ENCODE data around the gene PIGH. TPM values are rescaled to one million over a fixed set of nuclear protein-coding genes. Genes with fewer than 3 reads are reported as not detected.
"Not testable (repeated sequence)": the region's sequence is repeated elsewhere in the genome, so short reads cannot be mapped to it uniquely, and the experiment has no call there.

Gene PIGH
- total and polyA plus RNA-seq, 8 donors = 11.5 to 27.4 (median 14.2) TPM

GRCh38 chr14:67602076-67602475, 2.0 kb upstream of the PIGH start:
- no peak for DNase-seq
- no peaks in the 10 kb centered on the region for H3K27me3 ChIP-seq
- WGBS, 2 donors = 73 to 76% methylated on average over 7 of the region's 7 CpGs
- TF ChIP-seq, protein P1, sequence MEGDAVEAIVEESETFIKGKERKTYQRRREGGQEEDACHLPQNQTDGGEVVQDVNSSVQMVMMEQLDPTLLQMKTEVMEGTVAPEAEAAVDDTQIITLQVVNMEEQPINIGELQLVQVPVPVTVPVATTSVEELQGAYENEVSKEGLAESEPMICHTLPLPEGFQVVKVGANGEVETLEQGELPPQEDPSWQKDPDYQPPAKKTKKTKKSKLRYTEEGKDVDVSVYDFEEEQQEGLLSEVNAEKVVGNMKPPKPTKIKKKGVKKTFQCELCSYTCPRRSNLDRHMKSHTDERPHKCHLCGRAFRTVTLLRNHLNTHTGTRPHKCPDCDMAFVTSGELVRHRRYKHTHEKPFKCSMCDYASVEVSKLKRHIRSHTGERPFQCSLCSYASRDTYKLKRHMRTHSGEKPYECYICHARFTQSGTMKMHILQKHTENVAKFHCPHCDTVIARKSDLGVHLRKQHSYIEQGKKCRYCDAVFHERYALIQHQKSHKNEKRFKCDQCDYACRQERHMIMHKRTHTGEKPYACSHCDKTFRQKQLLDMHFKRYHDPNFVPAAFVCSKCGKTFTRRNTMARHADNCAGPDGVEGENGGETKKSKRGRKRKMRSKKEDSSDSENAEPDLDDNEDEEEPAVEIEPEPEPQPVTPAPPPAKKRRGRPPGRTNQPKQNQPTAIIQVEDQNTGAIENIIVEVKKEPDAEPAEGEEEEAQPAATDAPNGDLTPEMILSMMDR (IDR thresholded peaks at IDR 0.05) = no peak
- no peak overlapping the region for H3K4me3 ChIP-seq
- H3K4me1 ChIP-seq = peaks cover 0 to 5% (median 0%) of the 10 kb centered on the region in 3 donors
- FAIRE-seq = no peak
- no peak for ATAC-seq
- H3K36me3 ChIP-seq = no peaks in the 10 kb centered on the region
- intact Hi-C loops (cut with DNase I) = no loop called here
- no peaks in the 10 kb centered on the region for H3K9me3 ChIP-seq
- no peak overlapping the region for H3K27ac ChIP-seq

DNA sequence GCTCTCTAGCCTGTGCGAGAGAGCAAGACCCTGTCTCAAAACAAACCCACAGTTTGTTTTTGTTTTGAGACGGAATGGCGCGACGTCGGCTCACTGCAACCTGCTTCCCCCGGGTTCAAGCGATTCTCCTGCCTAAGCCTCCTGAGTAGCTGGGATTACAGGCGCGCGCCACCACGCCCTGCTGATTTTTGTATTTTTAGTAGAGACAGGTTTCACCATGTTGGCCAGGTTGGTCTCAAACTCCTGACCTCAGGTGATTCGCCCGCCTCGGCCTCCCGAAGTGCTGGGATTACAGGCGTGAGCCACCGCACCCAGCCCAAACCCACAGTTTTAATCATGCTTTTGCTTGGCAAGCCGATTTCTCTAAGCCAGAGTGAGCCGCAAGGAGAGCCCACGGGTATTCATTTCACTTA, 500 bp upstream of the PIGH start:
- Histone ChIP-seq H3K27ac (peak overlapping the region; percentile 80 to 93 (median 88)), H3K4me3 (peak overlapping the region; percentile 86 to 95 (median 90))
- DNase-seq; H3K9me3 ChIP-seq; H3K36me3 ChIP-seq; H3K4me1 ChIP-seq; ATAC-seq; FAIRE-seq; intact Hi-C loops (cut with DNase I); H3K27me3 ChIP-seq: not testable (repeated sequence)
- 87 to 88% methylated on average over 21 of the region's 21 CpGs for WGBS, 2 donors

DNA sequence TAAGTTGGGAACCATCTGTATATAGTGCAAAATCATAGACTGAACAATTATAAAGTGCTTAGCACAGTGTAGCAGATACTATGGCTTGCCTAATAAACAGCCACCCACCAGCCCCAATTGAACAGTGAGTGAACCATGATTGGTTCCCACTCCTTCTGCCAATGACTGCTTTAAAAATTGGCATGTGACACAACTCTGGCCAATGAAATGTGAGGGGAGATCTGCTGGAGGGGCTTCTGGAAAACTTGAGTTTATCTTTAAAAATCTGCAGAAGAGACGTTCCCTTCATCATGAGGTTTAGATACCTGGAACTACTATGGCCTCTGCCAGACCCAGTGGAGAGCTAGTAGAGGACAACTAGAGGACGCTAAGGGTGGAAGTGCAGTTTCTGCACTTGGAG, 4.7 kb downstream of the PIGH start:
- WGBS, 2 donors = 91 to 93% methylated on average over 2 of the region's 2 CpGs
- intact Hi-C loops (cut with DNase I) = no loop called here
- TF ChIP-seq, protein P1 (IDR thresholded peaks at IDR 0.05) = no peak
- H3K27me3 ChIP-seq = no peaks in the 10 kb centered on the region
- no peaks in the 10 kb centered on the region for H3K9me3 ChIP-seq
- no peak overlapping the region for H3K4me3 ChIP-seq
- peaks cover 0 to 5% (median 0%) of the 10 kb centered on the region in 3 donors for H3K4me1 ChIP-seq
- no peak for DNase-seq
- no peak for ATAC-seq
- FAIRE-seq = no peak
- peaks cover 0 to 20% (median 18%) of the 10 kb centered on the region in 3 donors for H3K36me3 ChIP-seq
- H3K27ac ChIP-seq = no peak overlapping the region

GRCh38 chr14:67593650-67594049, 6.4 kb downstream of the PIGH start:
- H3K4me1 ChIP-seq; intact Hi-C loops (cut with DNase I); H3K27me3 ChIP-seq; H3K9me3 ChIP-seq; H3K4me3 ChIP-seq; FAIRE-seq; DNase-seq; H3K27ac ChIP-seq: not testable (repeated sequence)
- ATAC-seq = peak in 1 of 4 donors; percentile 28
- H3K36me3 ChIP-seq = peaks cover 0 to 32% (median 18%) of the 10 kb centered on the region in 3 donors
- WGBS, 2 donors = 0% methylated on average over 1 of the region's 1 CpG

- TF ChIP-seq, protein P1 (IDR thresholded peaks at IDR 0.05) = no peak
- H3K4me3 ChIP-seq = no peak overlapping the region
- no peaks in the 10 kb centered on the region for H3K9me3 ChIP-seq
- 28 to 52% methylated on average over 2 of the region's 2 CpGs for WGBS, 2 donors
- intact Hi-C loops (cut with DNase I) = loop anchor here in 2 of 3 donors (10.0 kb wide), 2 partner anchors 86 to 116 kb away; partner anchors contain the start of genes RDH12 (in 2 of the 2) and VTI1B (in 1 of the 2)
- H3K36me3 ChIP-seq = peaks cover 0 to 61% (median 18%) of the 10 kb centered on the region in 3 donors
- H3K27ac ChIP-seq = no peak overlapping the region
- FAIRE-seq (no peak), DNase-seq (no peak), ATAC-seq (no peak)
- no peaks in the 10 kb centered on the region for H3K4me1 ChIP-seq
- no peaks in the 10 kb centered on the region for H3K27me3 ChIP-seq
Measured at GRCh38 chr14:67589204-67589770, 10.8 kb downstream of the PIGH start.

GRCh38 chr14:67586369-67586768, 13.7 kb downstream of the PIGH start:
- Histone ChIP-seq H3K9me3 (no peaks in the 10 kb centered on the region), H3K27ac (no peak overlapping the region), H3K4me1 (no peaks in the 10 kb centered on the region), H3K27me3 (no peaks in the 10 kb centered on the region), H3K36me3 (peaks cover 0 to 41% (median 10%) of the 10 kb centered on the region in 3 donors), H3K4me3 (no peak overlapping the region)
- ATAC-seq = peak in 2 of 4 donors; percentile 18 to 45
- no peak for DNase-seq
- TF ChIP-seq, protein P1 (IDR thresholded peaks at IDR 0.05) = no peak
- no peak for FAIRE-seq
- intact Hi-C loops (cut with DNase I) = loop anchor here in 2 of 3 donors (10.0 kb wide), 2 partner anchors 88 to 118 kb away; partner anchors contain the start of genes RDH12 (in 2 of the 2) and VTI1B (in 1 of the 2)
- WGBS, 2 donors = 84 to 87% methylated on average over 4 of the region's 4 CpGs
